DMS53 treated with DMSO at 0.1 percent for 48 hours (cell line): ENCODE results near the gene UPK1B.

Experiments
- DNase-seq: peaks from one replicate; lab custom pipeline; 2025; ENCODE audit not compliant: unreplicated experiment; lab: John Stamatoyannopoulos, UW

The UPK1B gene

GRCh38 chr3:119175872-119176756 lies 2.7 kb downstream of the UPK1B start:
- DNase-seq = no peak

GRCh38 chr3:119176778-119177177 lies 3.4 kb downstream of the UPK1B start:
- no peak for DNase-seq

- no peak for DNase-seq
Measured at GRCh38 chr3:119177321-119177720, 3.9 kb downstream of the UPK1B start.

GRCh38 chr3:119181765-119182164 lies 8.4 kb downstream of the UPK1B start:
- DNase-seq = no peak

- DNase-seq = no peak
Measured at GRCh38 chr3:119184111-119184510, 10.7 kb downstream of the UPK1B start.

GRCh38 chr3:119184796-119185570 lies 11.6 kb downstream of the UPK1B start:
- no peak for DNase-seq

GRCh38 chr3:119187266-119187665 lies 13.9 kb downstream of the UPK1B start:
- no peak for DNase-seq

- DNase-seq = no peak
Measured at GRCh38 chr3:119191800-119192199, 18.4 kb downstream of the UPK1B start.

GRCh38 chr3:119194237-119195150 lies 21.1 kb downstream of the UPK1B start:
- no peak for DNase-seq

- no peak for DNase-seq
Measured at GRCh38 chr3:119195151-119195476, 21.7 kb downstream of the UPK1B start.

- DNase-seq = no peak
Measured at GRCh38 chr3:119195911-119196310, 22.5 kb downstream of the UPK1B start.

GRCh38 chr3:119205209-119205608 lies 31.8 kb downstream of the UPK1B start:
- no peak for DNase-seq

- DNase-seq = no peak
Measured at GRCh38 chr3:119205685-119206084, 32.3 kb downstream of the UPK1B start.

- no peak for DNase-seq
Measured at GRCh38 chr3:119206611-119207511, 33.5 kb downstream of the UPK1B start.

GRCh38 chr3:119207512-119207875 lies 34.1 kb downstream of the UPK1B start:
- DNase-seq = no peak

- DNase-seq = no peak
Measured at GRCh38 chr3:119211193-119211592, 37.8 kb downstream of the UPK1B start.

- no peak for DNase-seq
Measured at GRCh38 chr3:119211803-119212202, 38.4 kb downstream of the UPK1B start.

GRCh38 chr3:119219069-119219468 lies 45.7 kb downstream of the UPK1B start:
- no peak for DNase-seq

- no peak for DNase-seq
Measured at GRCh38 chr3:119220198-119220597, 46.8 kb downstream of the UPK1B start.

GRCh38 chr3:119220970-119221667 lies 47.7 kb downstream of the UPK1B start:
- no peak for DNase-seq
